ENCODE data around the gene ALCAM. TPM values are rescaled to one million over a fixed set of nuclear protein-coding genes. Genes with fewer than 3 reads are reported as not detected.

ALCAM gene
- total and polyA plus RNA-seq, 2 of the 8 experiments (the other 6 are each of a cell fraction or from before 2014, with no cell fraction given) = 10.8 to 33.0 TPM

DNA sequence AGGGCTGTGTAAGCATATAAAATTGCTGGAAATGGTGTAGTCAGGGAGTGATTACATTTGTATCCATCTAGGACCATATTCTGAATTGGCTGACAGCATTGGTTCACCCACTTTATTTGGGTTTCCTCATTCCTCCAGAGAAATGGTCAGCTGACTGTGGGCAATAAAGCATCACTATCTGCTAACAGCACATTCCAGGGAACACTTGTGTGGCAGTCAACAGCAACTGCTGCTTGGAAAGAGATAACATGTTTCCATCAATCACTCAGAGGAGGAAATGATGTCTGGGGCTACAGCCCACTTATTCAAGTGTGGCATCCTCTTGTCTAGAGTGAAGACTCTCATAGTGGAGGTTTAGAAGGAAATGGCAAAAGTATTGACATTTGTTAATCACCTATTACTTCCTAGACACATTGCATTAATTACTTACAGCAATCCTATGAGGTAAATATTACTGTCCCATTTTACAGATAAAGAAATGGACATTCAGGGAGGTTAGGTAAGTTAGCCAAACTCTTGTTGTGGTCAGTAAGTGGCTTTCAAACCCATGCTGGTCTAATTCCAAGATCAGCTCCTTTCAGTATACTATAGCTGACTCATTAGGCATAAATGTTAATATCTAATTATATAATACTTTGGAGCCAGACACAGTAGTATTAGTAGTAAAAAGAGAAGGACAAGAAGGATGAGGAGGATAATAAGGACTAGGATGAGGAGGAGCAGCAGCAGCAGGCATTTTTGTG lies 247.8 kb downstream of the ALCAM start:
- H3K4me1 ChIP-seq (replicated peaks in 1 of 4; ENCODE audit: control insufficient read depth in 3 of 4, insufficient read depth in 4 of 4, low read length in 3 of 4) = peaks cover 0 to 5% (median 2%) of the 10 kb centered on the region in 4 experiments; a peak in 3 of 7 replicates
- H2AK5ac ChIP-seq (ENCODE audit: low read depth, low read length) = no peak overlapping the region
- no peak overlapping the region for H2BK12ac ChIP-seq (ENCODE audit: low read depth, low read length)
- no peak overlapping the region for H3K27ac ChIP-seq (ENCODE audit: low read depth, low read length)
- no peaks in the 10 kb centered on the region for H3K9me3 ChIP-seq (ENCODE audit: insufficient read depth in 2 of 2, low read depth in 1 of 2, low read length in 1 of 2)
- ChIA-PET POLR2A (ENCODE audit: partially characterized antibody) (no interaction called here), CTCF (ENCODE audit: partially characterized antibody) (interaction anchor here (0.7 kb wide), 1 partner anchor 768 kb away, joined by 3 read pairs; no protein-coding TSS in a partner anchor)
- no peak for DNase-seq (ENCODE audit: low read depth in 1 of 2, low spot score in 2 of 2)
- H4K5ac ChIP-seq (ENCODE audit: insufficient read length, low read depth, low read length) = no peak overlapping the region
- H3K36me3 ChIP-seq (ENCODE audit: control insufficient read depth in 2 of 4, insufficient read depth in 4 of 4, low read length in 3 of 4) = no peaks in the 10 kb centered on the region
- H2BK5ac ChIP-seq (ENCODE audit: low read depth, low read length) = no peak overlapping the region
- H4K8ac ChIP-seq (ENCODE audit: extremely low read depth, insufficient read depth, low read length) = no peak overlapping the region
- no peak overlapping the region for H3K18ac ChIP-seq (ENCODE audit: extremely low read depth, low read length)
- no peaks in the 10 kb centered on the region for H3K79me1 ChIP-seq (ENCODE audit: low read depth, low read length)
- H2BK15ac ChIP-seq (ENCODE audit: low read length) = no peak overlapping the region
- H3K4me2 ChIP-seq (ENCODE audit: insufficient read depth in 1 of 2, low read depth in 2 of 2, low read length in 2 of 2) = no peak overlapping the region
- no peak overlapping the region for H3K4ac ChIP-seq (replicated peaks; ENCODE audit: insufficient read length, low read depth, low read length)
- no peak overlapping the region for H2AFZ ChIP-seq (ENCODE audit: low read length)
- no peaks in the 10 kb centered on the region for H4K20me1 ChIP-seq (replicated peaks in 1 of 2; ENCODE audit: control insufficient read depth in 1 of 2, insufficient read depth in 2 of 2, low read length in 2 of 2)
- no peak overlapping the region for H3K14ac ChIP-seq (ENCODE audit: insufficient read length)
- H3K23ac ChIP-seq (ENCODE audit: insufficient read length) = no peak overlapping the region
- TF ChIP-seq EP300 (IDR thresholded peaks at IDR 0.05; ENCODE audit: borderline replicate concordance in 1 of 2, low read depth in 2 of 2, low read length in 2 of 2) = no peak
- TF ChIP-seq RFX5 (IDR thresholded peaks at IDR 0.05; ENCODE audit: borderline replicate concordance, low read depth, low read length) = no peak
- TF ChIP-seq ASH2L (IDR thresholded peaks at IDR 0.05; ENCODE audit: low read length) = no peak
- TF ChIP-seq CREB1 (IDR thresholded peaks at IDR 0.05) = no peak
- no peak for TF ChIP-seq SP1 (IDR thresholded peaks at IDR 0.05; ENCODE audit: low read depth, low read length)
- no peak for TF ChIP-seq SIRT6 (IDR thresholded peaks at IDR 0.05; ENCODE audit: low read length)
- no peak for TF ChIP-seq POLR2A (IDR thresholded peaks at IDR 0.05; ENCODE audit: control extremely low read depth in 1 of 2, low read depth in 2 of 2, low read length in 2 of 2)
- no peak for TF ChIP-seq GABPA (IDR thresholded peaks at IDR 0.05; ENCODE audit: borderline replicate concordance, insufficient read depth, low read length)
- no peak for TF ChIP-seq SUZ12 (IDR thresholded peaks at IDR 0.05; ENCODE audit: low read length)
- TF ChIP-seq TAF1 (IDR thresholded peaks at IDR 0.05; ENCODE audit: low read depth, low read length) = no peak
- TF ChIP-seq RXRA (IDR thresholded peaks at IDR 0.05; ENCODE audit: insufficient read depth, low read depth, low read length) = no peak
- H3K27me3 ChIP-seq (replicated peaks in 1 of 4; ENCODE audit: control insufficient read depth in 3 of 4, extremely low read depth in 1 of 4, insufficient read depth in 3 of 4, low read length in 3 of 4) = no peaks in the 10 kb centered on the region
- no peak overlapping the region for H2BK20ac ChIP-seq (ENCODE audit: low read length)
- no peak overlapping the region for H3K9ac ChIP-seq (replicated peaks in 1 of 4; ENCODE audit: extremely low read depth in 1 of 4, low read depth in 3 of 4, low read length in 3 of 4)
- H3K23me2 ChIP-seq (ENCODE audit: low read depth, low read length) = no peaks in the 10 kb centered on the region; the same call in 1 of the 2 replicates
- H3K79me2 ChIP-seq (ENCODE audit: control insufficient read depth in 1 of 2, insufficient read depth in 2 of 2, low read length in 2 of 2) = no peaks in the 10 kb centered on the region
- H4K91ac ChIP-seq (replicated peaks; ENCODE audit: insufficient read length, low read length) = no peak overlapping the region
- no peak overlapping the region for H3K4me3 ChIP-seq (ENCODE audit: extremely low read depth in 1 of 4, insufficient read depth in 2 of 4, low read depth in 3 of 4, low read length in 4 of 4)
- H2BK120ac ChIP-seq (replicated peaks; ENCODE audit: low read depth, low read length) = no peak overlapping the region
- no peak for FAIRE-seq
- H3K56ac ChIP-seq (replicated peaks; ENCODE audit: insufficient read length, low read depth, low read length) = no peak overlapping the region

All from H1 (cell line).